LNCAP (cell line): ENCODE data around the gene ATP9A.

Experiments
- CTCF ChIP-seq: fragments of 450-650 bp; IDR thresholded peaks from 2 replicates; pipeline ENCODE4 v1.5.1; 2017; ENCODE audit warnings: mild to moderate bottlenecking

The ATP9A gene

GRCh38 chr20:51553897-51554486 is 214.2 kb downstream of the ATP9A start:
- no peak for TF ChIP-seq CTCF

- no peak for TF ChIP-seq CTCF
Observed at GRCh38 chr20:51551186-51551585, 217.0 kb downstream of the ATP9A start.

GRCh38 chr20:51549474-51549873 is 218.7 kb downstream of the ATP9A start:
- TF ChIP-seq CTCF, result no peak

GRCh38 chr20:51547951-51548350 is 220.2 kb downstream of the ATP9A start:
- TF ChIP-seq CTCF, result no peak
